ENCODE data around the gene NPR2.
A peak's percentile ranks its signal among the peaks of the same experiment; 100 is the strongest.

Gene NPR2

DNA sequence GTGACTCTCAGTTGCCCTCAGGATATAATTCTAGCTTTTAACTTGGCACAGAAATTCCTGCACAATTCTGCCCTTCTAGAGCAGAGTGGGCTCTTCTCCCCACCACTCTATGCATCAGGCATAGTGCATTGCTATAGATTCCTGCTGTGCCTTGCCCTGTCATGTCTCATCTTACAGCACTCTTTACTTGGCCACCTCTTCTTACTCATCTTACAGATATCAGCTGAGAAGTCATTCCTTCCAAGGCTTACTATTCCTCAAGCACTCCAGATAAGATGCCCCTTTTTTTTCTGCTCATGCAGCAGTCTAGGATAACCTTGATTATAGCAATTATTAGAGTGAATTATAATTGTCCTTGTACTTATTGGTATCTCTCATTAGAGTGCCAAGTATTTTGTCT is 31.5 kb downstream of the NPR2 start:
- TF ChIP-seq, protein P1, sequence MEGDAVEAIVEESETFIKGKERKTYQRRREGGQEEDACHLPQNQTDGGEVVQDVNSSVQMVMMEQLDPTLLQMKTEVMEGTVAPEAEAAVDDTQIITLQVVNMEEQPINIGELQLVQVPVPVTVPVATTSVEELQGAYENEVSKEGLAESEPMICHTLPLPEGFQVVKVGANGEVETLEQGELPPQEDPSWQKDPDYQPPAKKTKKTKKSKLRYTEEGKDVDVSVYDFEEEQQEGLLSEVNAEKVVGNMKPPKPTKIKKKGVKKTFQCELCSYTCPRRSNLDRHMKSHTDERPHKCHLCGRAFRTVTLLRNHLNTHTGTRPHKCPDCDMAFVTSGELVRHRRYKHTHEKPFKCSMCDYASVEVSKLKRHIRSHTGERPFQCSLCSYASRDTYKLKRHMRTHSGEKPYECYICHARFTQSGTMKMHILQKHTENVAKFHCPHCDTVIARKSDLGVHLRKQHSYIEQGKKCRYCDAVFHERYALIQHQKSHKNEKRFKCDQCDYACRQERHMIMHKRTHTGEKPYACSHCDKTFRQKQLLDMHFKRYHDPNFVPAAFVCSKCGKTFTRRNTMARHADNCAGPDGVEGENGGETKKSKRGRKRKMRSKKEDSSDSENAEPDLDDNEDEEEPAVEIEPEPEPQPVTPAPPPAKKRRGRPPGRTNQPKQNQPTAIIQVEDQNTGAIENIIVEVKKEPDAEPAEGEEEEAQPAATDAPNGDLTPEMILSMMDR (conservative IDR thresholded peaks at IDR 0.05; ENCODE audit: low read length), result no peak
- no peak for TF ChIP-seq EZH2phosphoT487 (IDR thresholded peaks at IDR 0.05; ENCODE audit: borderline replicate concordance)
- H3F3A ChIP-seq (ENCODE audit: low read depth), result no peaks in the 10 kb centered on the region
- no peak overlapping the region for H2AFZ ChIP-seq (ENCODE audit: low read length)
- peaks cover 6% of the 10 kb centered on the region for H3K4me1 ChIP-seq (ENCODE audit: insufficient read depth, low read length, poor library complexity, severe bottlenecking)
- no peaks in the 10 kb centered on the region for H4K20me1 ChIP-seq (ENCODE audit: insufficient read depth, low read length, poor library complexity, severe bottlenecking)
- H3K27me3 ChIP-seq (ENCODE audit: insufficient read depth, low read length, poor library complexity, severe bottlenecking), result no peaks in the 10 kb centered on the region
- H3K4me2 ChIP-seq (ENCODE audit: low read depth, low read length, poor library complexity, severe bottlenecking), result no peak overlapping the region
- H3K9ac ChIP-seq (ENCODE audit: low read depth, low read length, poor library complexity, severe bottlenecking), result no peak overlapping the region
- H3K9me2 ChIP-seq (replicated peaks; ENCODE audit: low read depth, low read length), result no peaks in the 10 kb centered on the region
- no peaks in the 10 kb centered on the region for H3K79me2 ChIP-seq (ENCODE audit: insufficient read depth, low read length)
- H3K4me3 ChIP-seq (ENCODE audit: low read length, poor library complexity, severe bottlenecking), result no peak overlapping the region
- H3K9me3 ChIP-seq (ENCODE audit: insufficient read depth, low read depth, low read length), result no peaks in the 10 kb centered on the region
- H3K36me3 ChIP-seq (ENCODE audit: insufficient read depth, low read length), result no peaks in the 10 kb centered on the region

DNA sequence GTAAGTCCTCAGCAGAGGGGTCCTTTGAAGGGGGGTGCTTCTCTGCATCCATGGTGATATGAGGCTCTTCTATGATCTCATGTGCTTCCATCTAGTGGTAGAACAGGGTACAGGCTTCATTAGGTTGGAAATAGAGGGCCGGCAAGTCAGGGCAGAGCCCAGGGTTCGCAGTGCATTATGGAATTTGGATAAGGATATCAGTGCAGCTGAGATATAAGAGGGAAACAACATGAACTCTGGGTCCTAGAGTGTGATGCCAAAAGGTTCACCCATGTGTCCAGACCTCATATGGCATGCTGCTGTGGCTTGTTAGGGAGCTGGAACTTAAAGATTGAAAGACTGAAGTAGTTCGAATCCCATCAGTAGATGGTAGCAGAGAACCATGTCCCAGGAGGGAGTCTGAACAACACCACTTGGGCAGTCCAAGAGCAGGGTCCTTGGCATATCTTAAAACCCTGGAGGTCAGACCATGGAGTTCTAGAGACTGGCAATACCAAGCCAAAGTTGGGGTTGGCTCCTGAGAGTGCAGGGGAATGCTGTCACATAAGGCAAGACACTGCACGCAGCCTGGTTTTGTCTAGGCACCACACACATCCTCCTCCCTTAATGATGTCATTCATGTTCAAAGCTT is 34.8 kb downstream of the NPR2 start:
- H3K79me2 ChIP-seq (ENCODE audit: insufficient read depth, low read length), result no peaks in the 10 kb centered on the region
- TF ChIP-seq EZH2phosphoT487 (IDR thresholded peaks at IDR 0.05; ENCODE audit: borderline replicate concordance), result no peak
- TF ChIP-seq, protein P1 (conservative IDR thresholded peaks at IDR 0.05; ENCODE audit: low read length), result peak; percentile 98
- H3K9me3 ChIP-seq (ENCODE audit: insufficient read depth, low read depth, low read length), result no peaks in the 10 kb centered on the region
- H3K4me2 ChIP-seq (ENCODE audit: low read depth, low read length, poor library complexity, severe bottlenecking), result peak overlapping the region; percentile 75
- H4K20me1 ChIP-seq (ENCODE audit: insufficient read depth, low read length, poor library complexity, severe bottlenecking), result no peaks in the 10 kb centered on the region
- H3K36me3 ChIP-seq (ENCODE audit: insufficient read depth, low read length), result no peaks in the 10 kb centered on the region
- no peaks in the 10 kb centered on the region for H3K27me3 ChIP-seq (ENCODE audit: insufficient read depth, low read length, poor library complexity, severe bottlenecking)
- H3K9ac ChIP-seq (ENCODE audit: low read depth, low read length, poor library complexity, severe bottlenecking), result peak overlapping the region; percentile 60
- H3K9me2 ChIP-seq (replicated peaks; ENCODE audit: low read depth, low read length), result no peaks in the 10 kb centered on the region
- peak overlapping the region; percentile 83 for H2AFZ ChIP-seq (ENCODE audit: low read length)
- H3K4me3 ChIP-seq (ENCODE audit: low read length, poor library complexity, severe bottlenecking), result peak overlapping the region; percentile 51
- peaks cover 28% of the 10 kb centered on the region for H3K4me1 ChIP-seq (ENCODE audit: insufficient read depth, low read length, poor library complexity, severe bottlenecking)
- H3F3A ChIP-seq (ENCODE audit: low read depth), result no peaks in the 10 kb centered on the region

DNA sequence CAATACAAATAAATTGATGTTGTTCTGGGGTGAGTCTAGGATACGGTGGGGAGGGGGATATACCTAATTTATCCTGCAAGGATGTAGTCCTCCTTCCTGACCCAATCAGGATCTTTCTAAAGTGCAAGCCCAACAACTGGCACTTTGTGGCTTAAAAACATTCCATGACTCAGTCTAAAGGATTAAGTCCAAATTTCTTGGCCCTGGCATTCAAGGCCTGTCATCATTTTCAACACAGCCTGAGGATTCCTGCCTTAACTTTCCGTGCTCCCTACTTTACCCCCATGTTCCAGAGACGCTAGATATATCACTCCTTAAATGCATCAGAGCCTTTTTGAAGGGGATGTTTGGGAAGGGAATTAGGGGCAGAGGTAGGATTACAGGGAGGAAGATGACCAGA is 36.1 kb downstream of the NPR2 start:
- Histone ChIP-seq H3K9me3 (ENCODE audit: insufficient read depth, low read depth, low read length) (no peaks in the 10 kb centered on the region), H3K4me1 (ENCODE audit: insufficient read depth, low read length, poor library complexity, severe bottlenecking) (peaks cover 37% of the 10 kb centered on the region), H3K79me2 (ENCODE audit: insufficient read depth, low read length) (no peaks in the 10 kb centered on the region), H3K27me3 (ENCODE audit: insufficient read depth, low read length, poor library complexity, severe bottlenecking) (no peaks in the 10 kb centered on the region), H3K9me2 (replicated peaks; ENCODE audit: low read depth, low read length) (no peaks in the 10 kb centered on the region), H3K4me2 (ENCODE audit: low read depth, low read length, poor library complexity, severe bottlenecking) (no peak overlapping the region), H3K4me3 (ENCODE audit: low read length, poor library complexity, severe bottlenecking) (no peak overlapping the region), H3K9ac (ENCODE audit: low read depth, low read length, poor library complexity, severe bottlenecking) (no peak overlapping the region), H2AFZ (ENCODE audit: low read length) (no peak overlapping the region), H3F3A (ENCODE audit: low read depth) (no peaks in the 10 kb centered on the region), H4K20me1 (ENCODE audit: insufficient read depth, low read length, poor library complexity, severe bottlenecking) (no peaks in the 10 kb centered on the region), H3K36me3 (ENCODE audit: insufficient read depth, low read length) (no peaks in the 10 kb centered on the region)
- TF ChIP-seq EZH2phosphoT487 (IDR thresholded peaks at IDR 0.05; ENCODE audit: borderline replicate concordance), result no peak
- TF ChIP-seq, protein P1 (conservative IDR thresholded peaks at IDR 0.05; ENCODE audit: low read length), result no peak

Measured in Loucy (cell line).